Measurements from ENCODE around the gene MYOM1.

MYOM1 gene

GRCh38 chr18:3046216-3046808 is 173.5 kb downstream of the MYOM1 start:
- Histone ChIP-seq H3K9me3 (no peaks in the 10 kb centered on the region), H3K4me3 (ENCODE audit: low read depth, low read length) (no peak overlapping the region), H3K27me3 (no peaks in the 10 kb centered on the region), H3K4me1 (no peaks in the 10 kb centered on the region), H3K36me3 (no peaks in the 10 kb centered on the region)
- no peak for DNase-seq
- no peak for TF ChIP-seq CTCF (IDR thresholded peaks at IDR 0.05; ENCODE audit: low read depth, low read length)

DNA sequence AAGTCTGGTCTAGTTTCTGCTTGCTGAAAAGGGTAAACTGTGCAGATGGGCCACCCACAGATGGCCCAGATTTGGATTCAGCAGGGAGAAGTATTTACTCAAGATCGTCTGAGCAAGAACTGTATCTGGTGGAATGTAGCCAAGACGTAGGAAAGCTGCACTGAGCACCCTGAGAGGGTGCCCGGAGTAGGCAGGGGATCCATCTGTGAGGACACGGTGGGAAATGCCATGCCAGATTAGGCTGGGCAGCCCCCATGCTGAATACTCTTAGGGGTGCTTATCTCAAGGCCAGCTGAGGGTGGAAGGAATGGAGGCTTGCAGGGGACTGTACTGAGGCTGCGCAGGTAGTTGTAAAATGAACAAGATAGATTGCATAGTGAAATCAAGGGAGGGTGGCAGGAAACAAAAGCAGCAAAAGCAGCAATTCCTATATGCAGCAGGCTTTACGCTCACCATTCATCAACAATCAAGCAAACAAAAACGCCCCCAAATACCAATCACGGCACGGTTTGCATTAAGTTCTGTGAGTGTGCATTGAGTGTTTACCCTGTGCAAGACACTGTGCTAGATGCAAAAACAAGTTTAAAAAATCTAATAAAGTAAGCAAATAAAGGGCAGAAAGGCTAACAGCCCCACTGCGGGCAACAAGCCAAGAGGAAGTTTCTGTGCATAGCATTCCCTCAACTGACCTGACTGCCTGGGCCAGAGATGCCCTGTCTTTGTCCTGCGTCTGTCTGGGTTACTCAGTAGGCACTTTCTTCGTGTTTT is 174.7 kb downstream of the MYOM1 start:
- H3K4me3 ChIP-seq (ENCODE audit: low read depth, low read length): no peak overlapping the region
- no peaks in the 10 kb centered on the region for H3K9me3 ChIP-seq
- H3K36me3 ChIP-seq: no peaks in the 10 kb centered on the region
- H3K4me1 ChIP-seq: no peaks in the 10 kb centered on the region
- TF ChIP-seq CTCF (IDR thresholded peaks at IDR 0.05; ENCODE audit: low read depth, low read length): no peak
- DNase-seq: peak; percentile 4
- H3K27me3 ChIP-seq: no peaks in the 10 kb centered on the region

GRCh38 chr18:3042379-3042778 is 177.4 kb downstream of the MYOM1 start:
- no peaks in the 10 kb centered on the region for H3K27me3 ChIP-seq
- no peaks in the 10 kb centered on the region for H3K4me1 ChIP-seq
- no peaks in the 10 kb centered on the region for H3K36me3 ChIP-seq
- TF ChIP-seq CTCF (IDR thresholded peaks at IDR 0.05; ENCODE audit: low read depth, low read length): no peak
- no peak overlapping the region for H3K4me3 ChIP-seq (ENCODE audit: low read depth, low read length)
- DNase-seq: no peak
- H3K9me3 ChIP-seq: no peaks in the 10 kb centered on the region

DNA sequence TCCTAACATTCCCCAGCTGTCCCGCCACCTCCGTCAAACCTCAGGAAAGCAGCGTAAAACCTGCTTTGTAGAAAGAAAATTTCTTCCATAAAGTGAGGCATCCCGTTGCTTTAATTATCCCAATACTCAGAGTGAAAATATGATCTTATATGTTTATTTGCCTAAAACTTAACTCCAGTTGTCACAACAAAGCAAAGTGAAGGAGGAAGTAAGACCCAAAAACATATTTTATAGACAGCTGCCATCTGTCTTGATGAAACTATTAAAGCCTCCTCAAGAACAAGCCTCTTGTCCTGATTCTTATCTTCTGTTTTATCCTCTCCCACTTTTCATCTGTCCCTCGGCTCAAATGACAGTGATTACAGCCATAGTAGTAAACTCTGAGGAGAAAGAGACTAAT is 177.9 kb downstream of the MYOM1 start:
- TF ChIP-seq CTCF (IDR thresholded peaks at IDR 0.05; ENCODE audit: low read depth, low read length): no peak
- Histone ChIP-seq H3K27me3 (no peaks in the 10 kb centered on the region), H3K4me1 (no peaks in the 10 kb centered on the region), H3K4me3 (ENCODE audit: low read depth, low read length) (no peak overlapping the region), H3K9me3 (no peaks in the 10 kb centered on the region), H3K36me3 (no peaks in the 10 kb centered on the region)
- DNase-seq: no peak

GRCh38 chr18:3040881-3041280 is 178.9 kb downstream of the MYOM1 start:
- Histone ChIP-seq H3K27me3 (no peaks in the 10 kb centered on the region), H3K36me3 (no peaks in the 10 kb centered on the region), H3K4me3 (ENCODE audit: low read depth, low read length) (no peak overlapping the region), H3K4me1 (no peaks in the 10 kb centered on the region), H3K9me3 (no peaks in the 10 kb centered on the region)
- TF ChIP-seq CTCF (IDR thresholded peaks at IDR 0.05; ENCODE audit: low read depth, low read length): no peak
- no peak for DNase-seq

DNA sequence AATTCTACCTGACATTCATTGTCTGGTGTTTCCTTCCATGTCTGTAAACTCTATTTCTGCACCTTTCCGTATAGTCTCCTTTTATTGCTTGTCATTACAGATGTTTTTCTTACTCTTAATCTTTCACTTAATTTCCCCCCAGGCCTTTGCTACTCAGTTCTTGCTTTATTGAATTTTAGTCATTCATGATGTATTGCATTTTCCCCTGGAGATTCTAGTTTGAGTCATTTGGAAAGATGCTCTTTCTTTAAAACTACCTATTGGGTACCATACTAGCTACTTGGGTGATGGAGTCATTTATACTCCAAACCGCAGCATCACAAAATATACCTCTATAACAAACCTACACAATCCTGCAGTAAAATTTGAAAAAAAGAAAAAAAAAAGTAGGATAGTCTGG is 179.6 kb downstream of the MYOM1 start:
- Histone ChIP-seq H3K27me3 (no peaks in the 10 kb centered on the region), H3K4me3 (ENCODE audit: low read depth, low read length) (no peak overlapping the region), H3K9me3 (no peaks in the 10 kb centered on the region), H3K36me3 (no peaks in the 10 kb centered on the region), H3K4me1 (no peaks in the 10 kb centered on the region)
- no peak for DNase-seq
- TF ChIP-seq CTCF (IDR thresholded peaks at IDR 0.05; ENCODE audit: low read depth, low read length): no peak

Measured in BE2C (cell line).